ENCODE data around the gene MDH1. TPM values are rescaled to one million over a fixed set of nuclear protein-coding genes. Genes with fewer than 3 reads are reported as not detected.
"Not testable (repeated sequence)": the region's sequence is repeated elsewhere in the genome, so short reads cannot be mapped to it uniquely, and the experiment has no call there.

Gene MDH1
- total RNA-seq, 2 experiments from 2014 or later, result 190 to 192 TPM

- Mint-ChIP-seq H3K27ac (no peak overlapping the region), H3K36me3 (ENCODE audit: low read depth) (peaks cover 40% of the 10 kb centered on the region), H3K9me3 (no peaks in the 10 kb centered on the region), H3K27me3 (no peaks in the 10 kb centered on the region), H3K4me3 (no peak overlapping the region), H3K4me1 (peaks cover 21% of the 10 kb centered on the region)
- CTCF ChIA-PET, result no interaction called here
- DNase-seq, result no peak
- POLR2A ChIA-PET, result no interaction called here
Measured at GRCh38 chr2:63594660-63595059, 5.9 kb downstream of the MDH1 start.

GRCh38 chr2:63596401-63596883 lies 7.7 kb downstream of the MDH1 start:
- Mint-ChIP-seq H3K4me1 (peaks cover 5% of the 10 kb centered on the region), H3K9me3 (no peaks in the 10 kb centered on the region), H3K4me3 (no peak overlapping the region), H3K27ac (no peak overlapping the region), H3K36me3 (ENCODE audit: low read depth) (peaks cover 47% of the 10 kb centered on the region), H3K27me3 (no peaks in the 10 kb centered on the region)
- ChIA-PET CTCF (interaction anchor here (1.2 kb wide), 1 partner anchor 8 kb away, joined by 4 read pairs; the partner anchor contains the start of gene WDPCP), POLR2A (no interaction called here)
- no peak for DNase-seq

- DNase-seq, result no peak
- no peaks in the 10 kb centered on the region for H3K9me3 Mint-ChIP-seq
- no peaks in the 10 kb centered on the region for H3K4me1 Mint-ChIP-seq
- peaks cover 56% of the 10 kb centered on the region for H3K36me3 Mint-ChIP-seq (ENCODE audit: low read depth)
- no peak overlapping the region for H3K27ac Mint-ChIP-seq
- POLR2A ChIA-PET, result interaction anchor here (2.6 kb wide), 1 partner anchor 10 kb away, joined by 18 read pairs; the partner anchor contains the start of genes MDH1 and WDPCP
- CTCF ChIA-PET, result interaction anchor here (1.2 to 1.6 kb wide), 2 partner anchors 46 to 262 kb away, joined by 3 read pairs; no protein-coding TSS in a partner anchor
- no peak overlapping the region for H3K4me3 Mint-ChIP-seq
- no peaks in the 10 kb centered on the region for H3K27me3 Mint-ChIP-seq
Measured at GRCh38 chr2:63598981-63599380, 10.2 kb downstream of the MDH1 start.

GRCh38 chr2:63600881-63601460 lies 12.2 kb downstream of the MDH1 start:
- ChIA-PET CTCF (no interaction called here), POLR2A (interaction anchor here (2.6 kb wide), 1 partner anchor 12 kb away, joined by 18 read pairs; the partner anchor contains the start of genes MDH1 and WDPCP)
- no peak for DNase-seq
- Mint-ChIP-seq H3K4me1 (no peaks in the 10 kb centered on the region), H3K36me3 (ENCODE audit: low read depth) (peaks cover 54% of the 10 kb centered on the region), H3K27ac (no peak overlapping the region), H3K9me3 (no peaks in the 10 kb centered on the region), H3K27me3 (no peaks in the 10 kb centered on the region), H3K4me3 (no peak overlapping the region)

- H3K4me3 Mint-ChIP-seq, result no peak overlapping the region
- H3K36me3 Mint-ChIP-seq (ENCODE audit: low read depth), result peaks cover 50% of the 10 kb centered on the region
- H3K27ac Mint-ChIP-seq, result no peak overlapping the region
- no peak for DNase-seq
- ChIA-PET POLR2A (interaction anchor here (1.0 kb wide), 1 partner anchor 9 kb away, joined by 3 read pairs; no protein-coding TSS in a partner anchor), CTCF (no interaction called here)
- peaks cover 1% of the 10 kb centered on the region for H3K4me1 Mint-ChIP-seq
- no peaks in the 10 kb centered on the region for H3K9me3 Mint-ChIP-seq
- no peaks in the 10 kb centered on the region for H3K27me3 Mint-ChIP-seq
Measured at GRCh38 chr2:63604666-63605065, 15.9 kb downstream of the MDH1 start.

GRCh38 chr2:63608865-63609264 lies 20.1 kb downstream of the MDH1 start:
- POLR2A ChIA-PET, result interaction anchor here (2.7 kb wide), 1 partner anchor 233 kb away, joined by 5 read pairs; the partner anchor contains the start of gene UGP2
- H3K4me3 Mint-ChIP-seq, H3K27ac Mint-ChIP-seq, H3K9me3 Mint-ChIP-seq, H3K27me3 Mint-ChIP-seq, DNase-seq, H3K4me1 Mint-ChIP-seq, CTCF ChIA-PET: not testable (repeated sequence)
- peaks cover 24% of the 10 kb centered on the region for H3K36me3 Mint-ChIP-seq (ENCODE audit: low read depth)

GRCh38 chr2:63610525-63610924 lies 21.8 kb downstream of the MDH1 start:
- Mint-ChIP-seq H3K36me3 (ENCODE audit: low read depth) (peaks cover 13% of the 10 kb centered on the region), H3K27me3 (peaks cover 6% of the 10 kb centered on the region), H3K4me1 (peaks cover 4% of the 10 kb centered on the region), H3K9me3 (no peaks in the 10 kb centered on the region), H3K4me3 (no peak overlapping the region), H3K27ac (no peak overlapping the region)
- ChIA-PET CTCF (no interaction called here), POLR2A (interaction anchor here (2.7 kb wide), 1 partner anchor 231 kb away, joined by 5 read pairs; the partner anchor contains the start of gene UGP2)
- no peak for DNase-seq

GRCh38 chr2:63613391-63613901 lies 24.7 kb downstream of the MDH1 start:
- Mint-ChIP-seq H3K36me3 (ENCODE audit: low read depth) (no peaks in the 10 kb centered on the region), H3K27me3 (peaks cover 10% of the 10 kb centered on the region), H3K4me3 (no peak overlapping the region), H3K4me1 (peaks cover 4% of the 10 kb centered on the region), H3K9me3 (no peaks in the 10 kb centered on the region), H3K27ac (no peak overlapping the region)
- no peak for DNase-seq
- ChIA-PET POLR2A (no interaction called here), CTCF (no interaction called here)

- no peaks in the 10 kb centered on the region for H3K36me3 Mint-ChIP-seq (ENCODE audit: low read depth)
- peaks cover 2% of the 10 kb centered on the region for H3K4me1 Mint-ChIP-seq
- DNase-seq, result no peak
- H3K4me3 Mint-ChIP-seq, result no peak overlapping the region
- ChIA-PET CTCF (interaction anchor here (0.6 kb wide), 1 partner anchor 275 kb away, joined by 3 read pairs; no protein-coding TSS in a partner anchor), POLR2A (no interaction called here)
- H3K9me3 Mint-ChIP-seq, result no peaks in the 10 kb centered on the region
- no peak overlapping the region for H3K27ac Mint-ChIP-seq
- peaks cover 10% of the 10 kb centered on the region for H3K27me3 Mint-ChIP-seq
Measured at GRCh38 chr2:63614448-63614968, 25.7 kb downstream of the MDH1 start.

- no peak overlapping the region for H3K4me3 Mint-ChIP-seq
- POLR2A ChIA-PET, result no interaction called here
- H3K27me3 Mint-ChIP-seq, result peaks cover 10% of the 10 kb centered on the region
- CTCF ChIA-PET, result no interaction called here
- no peaks in the 10 kb centered on the region for H3K9me3 Mint-ChIP-seq
- no peak for DNase-seq
- H3K36me3 Mint-ChIP-seq (ENCODE audit: low read depth), result no peaks in the 10 kb centered on the region
- H3K27ac Mint-ChIP-seq, result no peak overlapping the region
- no peaks in the 10 kb centered on the region for H3K4me1 Mint-ChIP-seq
Measured at GRCh38 chr2:63614983-63615945, 26.5 kb downstream of the MDH1 start.

GRCh38 chr2:63617366-63617765 lies 28.6 kb downstream of the MDH1 start:
- ChIA-PET POLR2A (no interaction called here), CTCF (no interaction called here)

GRCh38 chr2:63619328-63619727 lies 30.6 kb downstream of the MDH1 start:
- H3K9me3 Mint-ChIP-seq, result no peaks in the 10 kb centered on the region
- ChIA-PET CTCF (no interaction called here), POLR2A (no interaction called here)
- no peaks in the 10 kb centered on the region for H3K36me3 Mint-ChIP-seq (ENCODE audit: low read depth)
- H3K27me3 Mint-ChIP-seq, result peaks cover 11% of the 10 kb centered on the region
- no peak for DNase-seq
- H3K4me3 Mint-ChIP-seq, result no peak overlapping the region
- no peaks in the 10 kb centered on the region for H3K4me1 Mint-ChIP-seq
- H3K27ac Mint-ChIP-seq, result no peak overlapping the region

More at GRCh38 chr2:63617366-63617765, 28.6 kb downstream of the MDH1 start:
- no peak for DNase-seq
- Mint-ChIP-seq H3K9me3 (no peaks in the 10 kb centered on the region), H3K27me3 (peaks cover 10% of the 10 kb centered on the region), H3K4me1 (no peaks in the 10 kb centered on the region), H3K4me3 (no peak overlapping the region), H3K36me3 (ENCODE audit: low read depth) (no peaks in the 10 kb centered on the region), H3K27ac (no peak overlapping the region)

GRCh38 chr2:63622751-63623150 lies 34.0 kb downstream of the MDH1 start:
- peaks cover 18% of the 10 kb centered on the region for H3K27me3 Mint-ChIP-seq

More at GRCh38 chr2:63622751-63623150, 34.0 kb downstream of the MDH1 start:
- H3K4me3 Mint-ChIP-seq, result no peak overlapping the region
- H3K27ac Mint-ChIP-seq, result no peak overlapping the region
- no peak for DNase-seq
- H3K4me1 Mint-ChIP-seq, result no peaks in the 10 kb centered on the region
- no peaks in the 10 kb centered on the region for H3K9me3 Mint-ChIP-seq
- ChIA-PET CTCF (no interaction called here), POLR2A (no interaction called here)
- no peaks in the 10 kb centered on the region for H3K36me3 Mint-ChIP-seq (ENCODE audit: low read depth)

All from activated CD4-positive, alpha-beta memory T cell treated with anti-CD3 and anti-CD28 coated beads, Interleukin-2, amount 10 ng/mL, durations not matched to agents 7 days and 5 days (primary cell).